Upper lobe of right lung (tissue), 1 donor: ENCODE results near the gene DNAH2. TPM values are rescaled to one million over a fixed set of nuclear protein-coding genes. Genes with fewer than 3 reads are reported as not detected.
"Not testable (repeated sequence)": the region's sequence is repeated elsewhere in the genome, so short reads cannot be mapped to it uniquely, and the experiment has no call there.

Source experiments
- ATAC-seq: fragments of 200-7000 bp; cut with Tn5 transposase; one replicate; pipeline ENCODE4 v1.9.1; 2020; ENCODE audit warnings: mild to moderate bottlenecking, moderate library complexity
- DNase-seq: peaks from one replicate; pipeline ENCODE4 v3.0.0-alpha.2; 2020
- H3K27ac ChIP-seq: fragments of 200-600 bp; one replicate; pipeline ENCODE4 v1.8.0; 2022
- H3K27me3 ChIP-seq: fragments of 200-600 bp; one replicate; pipeline ENCODE4 v1.8.0; 2022; ENCODE audit warnings: mild to moderate bottlenecking
- H3K36me3 ChIP-seq: fragments of 200-600 bp; one replicate; pipeline ENCODE4 v1.8.0; 2022
- H3K4me1 ChIP-seq: fragments of 200-600 bp; one replicate; pipeline ENCODE4 v1.8.0; 2022
- H3K4me3 ChIP-seq: fragments of 200-600 bp; one replicate; pipeline ENCODE4 v1.8.0; 2022; ENCODE audit warnings: mild to moderate bottlenecking
- H3K9me3 ChIP-seq: fragments of 200-600 bp; one replicate; pipeline ENCODE4 v1.8.0; 2022
- CTCF ChIP-seq: fragments of 200-600 bp; IDR thresholded peaks from one replicate; pipeline ENCODE4 v1.8.0; 2022; ENCODE audit warnings: antibody characterized with exemption
- intact Hi-C: fragments of 100-400 bp; cut with DNase I; formaldehyde crosslinking; loops from one replicate; pipeline ENCODE4 v1.11.0; 2022
- total RNA-seq: library from RNA; stranded (reverse); fragmentation: NEBNext Ultra II Directional; extraction: Animal tissue kit (Norgen Biotek cat#: 25700); gene quantifications from one replicate; pipeline ENCODE4 v1.2.1, GENCODE V29; 2021
- donor health status: DM: no; HTN: yes; CAD: no; lungs with severe emphysema.

Gene DNAH2
- total RNA-seq, 1 donor from 2014 or later: 0.58 TPM

- Histone ChIP-seq H3K4me1 (no peaks in the 10 kb centered on the region), H3K9me3 (no peaks in the 10 kb centered on the region), H3K36me3 (no peaks in the 10 kb centered on the region), H3K27me3 (no peaks in the 10 kb centered on the region), H3K27ac (no peak overlapping the region), H3K4me3 (no peak overlapping the region)
- DNase-seq (no peak), ATAC-seq (peak; percentile 28)
- no peak for TF ChIP-seq CTCF
- intact Hi-C loops: no loop called here
These were observed 91.7 kb downstream of the DNAH2 start for GRCh38 chr17:7809086-7809790.

- ATAC-seq, H3K4me3 ChIP-seq, H3K27ac ChIP-seq, H3K27me3 ChIP-seq, intact Hi-C loops, DNase-seq, H3K36me3 ChIP-seq, H3K9me3 ChIP-seq, H3K4me1 ChIP-seq: not testable (repeated sequence)
These were observed 92.3 kb downstream of the DNAH2 start for GRCh38 chr17:7809791-7810343.

- TF ChIP-seq CTCF: no peak
- Histone ChIP-seq H3K4me1 (no peaks in the 10 kb centered on the region), H3K4me3 (no peak overlapping the region), H3K9me3 (no peaks in the 10 kb centered on the region), H3K36me3 (no peaks in the 10 kb centered on the region), H3K27ac (no peak overlapping the region), H3K27me3 (no peaks in the 10 kb centered on the region)
- intact Hi-C loops: no loop called here
- DNase-seq (no peak), ATAC-seq (no peak)
These were observed 93.7 kb downstream of the DNAH2 start for GRCh38 chr17:7811251-7811650.

GRCh38 chr17:7814969-7815368, 97.4 kb downstream of the DNAH2 start:
- Histone ChIP-seq H3K9me3 (no peaks in the 10 kb centered on the region), H3K36me3 (no peaks in the 10 kb centered on the region), H3K27ac (no peak overlapping the region), H3K27me3 (no peaks in the 10 kb centered on the region), H3K4me3 (no peak overlapping the region), H3K4me1 (no peaks in the 10 kb centered on the region)
- intact Hi-C loops: no loop called here
- DNase-seq: no peak
- no peak for ATAC-seq
- no peak for TF ChIP-seq CTCF

GRCh38 chr17:7816926-7817642, 99.5 kb downstream of the DNAH2 start:
- ATAC-seq: no peak
- no peak for DNase-seq

More at GRCh38 chr17:7816926-7817642, 99.5 kb downstream of the DNAH2 start:
- Histone ChIP-seq H3K9me3 (no peaks in the 10 kb centered on the region), H3K4me3 (no peak overlapping the region), H3K27me3 (no peaks in the 10 kb centered on the region), H3K4me1 (no peaks in the 10 kb centered on the region), H3K36me3 (no peaks in the 10 kb centered on the region), H3K27ac (no peak overlapping the region)
- no peak for TF ChIP-seq CTCF
- intact Hi-C loops: no loop called here
